GM18502 (cell line): Measurements from ENCODE around the gene SYS1.

Experiments used
- ATAC-seq: cut with Tn5 transposase; IDR thresholded peaks from one replicate; pipeline ENCODE4 v1.9.1; 2021; ENCODE audit warnings: mild to moderate bottlenecking; ENCODE audit not compliant: unreplicated experiment, poor library complexity

SYS1 gene

GRCh38 chr20:45362804-45363610 lies at the start of gene SYS1:
TSS of gene SYS1 (plus strand) at chr20:45363156. CDS start at chr20:45363532, 376 bp downstream.
- ATAC-seq: peak; percentile 82

GRCh38 chr20:45313943-45314342 lies 49.0 kb upstream of the SYS1 start:
- no peak for ATAC-seq

- no peak for ATAC-seq
These were observed 47.3 kb upstream of the SYS1 start for GRCh38 chr20:45315672-45316071.

- no peak for ATAC-seq
These were observed 46.5 kb upstream of the SYS1 start for GRCh38 chr20:45316150-45317080.

GRCh38 chr20:45317826-45318225 lies 45.1 kb upstream of the SYS1 start:
- ATAC-seq: no peak

- ATAC-seq: no peak
These were observed 44.5 kb upstream of the SYS1 start for GRCh38 chr20:45318386-45318939.

GRCh38 chr20:45318948-45319347 lies 44.0 kb upstream of the SYS1 start:
- ATAC-seq: no peak

GRCh38 chr20:45320948-45321595 lies 41.9 kb upstream of the SYS1 start:
- peak; percentile 54 for ATAC-seq

GRCh38 chr20:45322952-45323383 lies 40.0 kb upstream of the SYS1 start:
- ATAC-seq: no peak

GRCh38 chr20:45323731-45324130 lies 39.2 kb upstream of the SYS1 start:
- ATAC-seq: no peak

GRCh38 chr20:45325371-45325770 lies 37.6 kb upstream of the SYS1 start:
- no peak for ATAC-seq

GRCh38 chr20:45328451-45328850 lies 34.5 kb upstream of the SYS1 start:
- no peak for ATAC-seq

- no peak for ATAC-seq
These were observed 33.2 kb upstream of the SYS1 start for GRCh38 chr20:45329497-45330319.

GRCh38 chr20:45330476-45330875 lies 32.5 kb upstream of the SYS1 start:
- no peak for ATAC-seq

- no peak for ATAC-seq
These were observed 26.2 kb upstream of the SYS1 start for GRCh38 chr20:45336530-45337366.

GRCh38 chr20:45337367-45338120 lies 25.4 kb upstream of the SYS1 start:
- no peak for ATAC-seq

GRCh38 chr20:45338121-45339030 lies 24.6 kb upstream of the SYS1 start:
- no peak for ATAC-seq
